SU-DHL-6 (cell line): ENCODE data around the gene KLHL15.

Experiments used
- H2AFZ ChIP-seq: fragments of 200-600 bp; sonication (generic); 2 replicates; pipeline ENCODE4 v1.6.1; 2014; ENCODE audit warnings: low read depth, mild to moderate bottlenecking, moderate library complexity, mixed read lengths, antibody characterized with exemption, low read length; ENCODE audit not compliant: severe bottlenecking
- H3F3A ChIP-seq: fragments of 200-600 bp; shearing (Covaris generic); 2 replicates; pipeline ENCODE4 v1.6.0; 2016; ENCODE audit warnings: antibody characterized with exemption, mild to moderate bottlenecking; ENCODE audit not compliant: insufficient read depth
- H3K27ac ChIP-seq: fragments of 200-600 bp; sonication (generic); 2 replicates; pipeline ENCODE4 v1.5.1; 2016; ENCODE audit warnings: low read depth, mild to moderate bottlenecking, low read length, moderate library complexity, mixed read lengths
- H3K27me3 ChIP-seq: fragments of 200-600 bp; sonication (generic), shearing (Covaris generic); 2 replicates; pipeline ENCODE4 v1.6.0; 2014; ENCODE audit warnings: mild to moderate bottlenecking, low read length
- H3K36me3 ChIP-seq: fragments of 200-600 bp; sonication (generic); 2 replicates; pipeline ENCODE4 v1.6.1; 2014; ENCODE audit warnings: mild to moderate bottlenecking, low read length, mixed read lengths
- H3K4me2 ChIP-seq: fragments of 300-600, 200-600 bp; shearing (Covaris generic), sonication (generic); 2 replicates; pipeline ENCODE4 v1.6.0; 2014; ENCODE audit warnings: low read length, low read depth, mild to moderate bottlenecking; ENCODE audit not compliant: poor library complexity, severe bottlenecking
- H3K4me3 ChIP-seq: fragments of 200-600 bp; sonication (generic); 2 replicates; pipeline ENCODE4 v1.5.1; 2014; ENCODE audit warnings: antibody characterized with exemption, low read length, mild to moderate bottlenecking, mixed read lengths; ENCODE audit not compliant: insufficient read depth, poor library complexity, severe bottlenecking
- H3K79me2 ChIP-seq: fragments of 200-600 bp; sonication (generic); 2 replicates; pipeline ENCODE4 v1.6.1; 2014; ENCODE audit warnings: mild to moderate bottlenecking, low read length, moderate library complexity; ENCODE audit not compliant: insufficient read depth
- H3K9ac ChIP-seq: fragments of 200-600 bp; sonication (generic); 2 replicates; pipeline ENCODE4 v1.7.0; 2014; ENCODE audit warnings: mild to moderate bottlenecking, low read length
- H3K9me2 ChIP-seq: fragments of 200-600 bp; sonication (generic); replicated peaks from 2 replicates; pipeline ENCODE4 v1.6.1; 2014; ENCODE audit warnings: low read length; ENCODE audit not compliant: insufficient read depth
- H3K9me3 ChIP-seq: fragments of 200-600 bp; sonication (generic); 2 replicates; pipeline ENCODE4 v1.6.1; 2014; ENCODE audit warnings: low read length, mixed read lengths; ENCODE audit not compliant: insufficient read depth
- H4K20me1 ChIP-seq: fragments of 200-600 bp; sonication (generic); 2 replicates; pipeline ENCODE4 v1.6.1; 2014; ENCODE audit warnings: low read depth, mild to moderate bottlenecking, antibody characterized with exemption, low read length, moderate library complexity, mixed read lengths
- CTCF ChIP-seq: fragments of 200-600 bp; sonication (generic); IDR thresholded peaks from one replicate; pipeline ENCODE4 v1.5.1; 2017; ENCODE audit warnings: antibody characterized with exemption, mild to moderate bottlenecking, low read length, moderate library complexity; ENCODE audit not compliant: insufficient read depth, poor library complexity, severe bottlenecking
- EZH2phosphoT487 ChIP-seq: fragments of 200-600 bp; sonication (generic), shearing (Covaris generic); conservative IDR thresholded peaks from 2 replicates; pipeline ENCODE4 v1.6.1; 2018; ENCODE audit warnings: mild to moderate bottlenecking, antibody characterized with exemption, low read length, moderate library complexity, mixed read lengths

The KLHL15 gene

GRCh38 chrX:24014388-24015018 lies 12.5 kb downstream of the KLHL15 start:
- no peak overlapping the region for H3K27ac ChIP-seq
- no peaks in the 10 kb centered on the region for H3K36me3 ChIP-seq
- H3K27me3 ChIP-seq: no peaks in the 10 kb centered on the region
- no peak overlapping the region for H2AFZ ChIP-seq
- H3K4me3 ChIP-seq: no peak overlapping the region
- H3K9me2 ChIP-seq: no peaks in the 10 kb centered on the region
- no peaks in the 10 kb centered on the region for H3K9me3 ChIP-seq
- no peaks in the 10 kb centered on the region for H4K20me1 ChIP-seq
- H3K9ac ChIP-seq: no peak overlapping the region
- peaks cover 85% of the 10 kb centered on the region for H3K79me2 ChIP-seq
- H3K4me2 ChIP-seq: no peak overlapping the region
- H3F3A ChIP-seq: 0 out of 2 replicates have a peak, but pooled peaks cover 3% of the 10 kb centered on the region
- TF ChIP-seq CTCF (no peak), EZH2phosphoT487 (no peak)

GRCh38 chrX:24012266-24012665 lies 14.7 kb downstream of the KLHL15 start:
- Histone ChIP-seq H3K27me3 (no peaks in the 10 kb centered on the region), H3K9ac (no peak overlapping the region), H3K9me2 (no peaks in the 10 kb centered on the region), H3K9me3 (no peaks in the 10 kb centered on the region), H3K4me3 (no peak overlapping the region), H2AFZ (no peak overlapping the region), H3K36me3 (no peaks in the 10 kb centered on the region), H3K79me2 (peaks cover 79% of the 10 kb centered on the region), H4K20me1 (no peaks in the 10 kb centered on the region), H3F3A (0 out of 2 replicates have a peak, but pooled peaks cover 3% of the 10 kb centered on the region), H3K4me2 (no peak overlapping the region), H3K27ac (no peak overlapping the region)
- TF ChIP-seq EZH2phosphoT487 (no peak), CTCF (no peak)

GRCh38 chrX:24005867-24006266 lies 21.1 kb downstream of the KLHL15 start:
- Histone ChIP-seq H3K36me3 (peaks cover 8% of the 10 kb centered on the region; the same call in 1 of the 2 replicates), H4K20me1 (no peaks in the 10 kb centered on the region), H3K27ac (no peak overlapping the region), H3K9ac (no peak overlapping the region), H3K4me3 (no peak overlapping the region), H2AFZ (no peak overlapping the region), H3K27me3 (no peaks in the 10 kb centered on the region), H3K4me2 (no peak overlapping the region), H3F3A (no peaks in the 10 kb centered on the region), H3K79me2 (peaks cover 52% of the 10 kb centered on the region), H3K9me3 (no peaks in the 10 kb centered on the region), H3K9me2 (no peaks in the 10 kb centered on the region)
- TF ChIP-seq CTCF (no peak), EZH2phosphoT487 (no peak)
